Stimulated activated naive CD4-positive, alpha-beta T cell (primary cell): ENCODE results near the gene HINT1.
"Not testable (repeated sequence)": the region's sequence is repeated elsewhere in the genome, so short reads cannot be mapped to it uniquely, and the experiment has no call there.

Experiments
- DNase-seq, 6 experiments: peaks; one replicate each; lab custom pipeline; 2025; lab: John Stamatoyannopoulos, UW

Gene HINT1

GRCh38 chr5:131170540-131171275 is 5.7 kb upstream of the HINT1 start, which contains the start of gene LYRM7:
LYRM7 (plus strand) TSS chr5:131170944; CDS start chr5:131171021, 77 bp downstream.
- peak; percentile 85 to 97 (median 96) for DNase-seq

DNA sequence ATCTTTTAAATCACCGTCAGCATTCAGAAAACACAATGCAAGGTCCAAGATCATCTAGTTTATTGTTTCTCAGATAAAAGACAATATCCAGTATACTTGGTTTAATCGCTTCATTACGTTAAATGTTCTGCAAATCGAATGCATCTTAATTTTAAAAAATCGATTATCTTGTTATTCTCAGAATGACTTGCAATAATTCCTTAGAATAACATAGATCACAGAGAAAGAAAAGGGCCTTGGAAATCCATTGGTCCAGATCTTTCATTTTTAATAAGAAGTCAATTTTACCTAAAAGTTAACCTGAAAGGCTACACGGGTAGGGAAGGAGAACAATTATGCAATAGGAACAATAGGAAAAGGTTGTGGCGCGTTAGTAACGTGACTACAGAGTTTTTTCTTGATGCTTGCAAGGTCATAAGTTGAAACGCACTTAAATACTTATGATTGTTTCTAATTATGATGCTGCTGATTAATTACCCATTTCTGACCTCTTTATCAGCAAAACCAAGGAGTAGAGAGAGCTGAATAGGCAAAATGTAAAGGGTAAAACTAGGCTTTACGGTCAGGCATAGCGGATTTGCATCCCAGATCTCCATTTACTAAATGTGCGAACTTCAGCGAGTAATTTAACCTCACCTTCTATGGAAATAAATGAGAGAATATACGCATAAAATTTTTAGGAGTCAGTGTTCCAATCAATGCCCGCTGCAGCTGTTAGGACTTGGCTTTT is 4.9 kb upstream of the HINT1 start:
- no peak for DNase-seq

DNA sequence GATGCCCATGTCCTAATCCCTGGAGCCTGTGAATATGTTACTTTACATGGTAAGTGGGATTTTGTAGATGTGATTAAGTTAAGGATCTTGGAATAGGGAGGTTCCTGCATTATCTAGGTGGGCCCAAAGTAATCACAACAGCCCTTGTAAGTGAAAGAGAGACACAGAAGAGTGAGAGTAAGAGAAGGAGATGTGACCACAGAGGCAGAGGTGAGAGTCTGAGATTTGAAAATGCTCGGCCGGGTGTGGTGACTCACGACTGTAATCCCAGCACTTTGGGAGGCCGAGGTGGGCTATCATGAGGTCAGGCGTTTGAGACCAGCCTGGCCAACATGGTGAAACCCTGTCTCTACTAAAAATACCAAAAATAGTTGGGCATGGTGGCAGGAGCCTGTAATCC is 2.6 kb upstream of the HINT1 start:
- DNase-seq: no peak

- DNase-seq: peak; percentile 50 to 87 (median 66)
Measured at GRCh38 chr5:131164191-131165118, 601 bp downstream of the HINT1 start.

GRCh38 chr5:131163276-131164119 is 1.6 kb downstream of the HINT1 start:
- no peak for DNase-seq

DNA sequence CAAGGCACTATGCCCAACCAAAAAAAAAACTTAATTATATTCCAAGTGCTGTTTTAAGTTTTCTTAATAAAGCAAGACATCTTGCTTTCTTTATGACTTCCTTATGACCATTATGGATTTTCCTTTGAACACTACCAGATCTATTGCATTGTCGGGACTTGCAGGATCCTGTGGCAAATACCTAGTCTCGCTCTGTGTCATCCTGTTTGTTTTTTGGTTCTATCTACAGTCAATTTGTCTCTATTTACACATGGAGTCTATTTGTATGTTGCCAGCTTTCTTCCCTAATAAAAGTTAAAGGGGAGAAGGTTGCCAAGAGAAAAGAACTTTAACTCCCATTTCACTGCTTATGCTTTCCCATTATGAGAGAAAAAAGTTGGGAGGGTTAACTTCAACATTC is 4.9 kb downstream of the HINT1 start:
- no peak for DNase-seq

DNA sequence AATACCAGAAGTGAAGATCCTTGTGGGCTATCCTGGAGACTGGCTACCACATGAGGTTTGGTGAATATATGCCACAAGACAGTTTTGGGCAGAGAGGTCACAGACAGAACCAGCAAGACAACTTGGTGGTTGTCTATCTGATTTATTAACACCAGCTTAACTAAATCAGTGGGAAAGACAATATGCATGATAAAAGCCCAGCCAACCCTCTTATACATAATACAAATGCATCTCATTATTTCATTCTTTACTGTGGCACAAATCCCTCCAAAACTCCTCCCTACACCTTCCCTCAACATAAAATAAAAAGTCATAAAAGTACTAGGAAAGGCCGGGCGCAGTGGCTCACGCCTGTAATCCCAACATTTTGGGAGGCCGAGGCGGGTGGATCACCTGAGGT is 8.1 kb downstream of the HINT1 start:
- no peak for DNase-seq

- no peak for DNase-seq
Measured at GRCh38 chr5:131156385-131156784, 8.7 kb downstream of the HINT1 start.

DNA sequence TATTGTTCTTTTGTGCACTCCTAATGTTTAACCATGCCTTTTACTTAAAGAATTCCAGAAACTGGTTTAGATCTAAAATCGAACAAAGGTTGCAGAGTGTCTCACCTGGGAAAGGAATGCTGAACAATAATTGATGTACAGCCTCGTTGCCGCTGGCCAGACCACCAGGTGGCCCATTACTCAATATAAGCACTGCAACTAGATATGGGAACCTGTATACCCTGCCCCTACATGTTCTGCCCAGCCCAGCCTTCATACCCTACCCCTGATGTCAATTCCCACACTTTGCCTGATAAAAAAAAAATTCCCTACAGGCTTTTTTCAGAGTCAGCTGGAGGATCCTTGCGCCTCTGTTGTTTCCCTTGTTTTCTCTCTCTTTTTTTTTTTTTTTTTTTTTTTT is 13.8 kb downstream of the HINT1 start:
- DNase-seq: no peak

GRCh38 chr5:131150408-131150807 is 14.6 kb downstream of the HINT1 start:
- DNase-seq: no peak

GRCh38 chr5:131148835-131149234 is 16.2 kb downstream of the HINT1 start:
- no peak for DNase-seq

- no peak for DNase-seq
Measured at GRCh38 chr5:131147258-131147657, 17.8 kb downstream of the HINT1 start.

GRCh38 chr5:131142970-131143617 is 22.0 kb downstream of the HINT1 start:
- DNase-seq: no peak

- DNase-seq: no peak
Measured at GRCh38 chr5:131139321-131139720, 25.7 kb downstream of the HINT1 start.

DNA sequence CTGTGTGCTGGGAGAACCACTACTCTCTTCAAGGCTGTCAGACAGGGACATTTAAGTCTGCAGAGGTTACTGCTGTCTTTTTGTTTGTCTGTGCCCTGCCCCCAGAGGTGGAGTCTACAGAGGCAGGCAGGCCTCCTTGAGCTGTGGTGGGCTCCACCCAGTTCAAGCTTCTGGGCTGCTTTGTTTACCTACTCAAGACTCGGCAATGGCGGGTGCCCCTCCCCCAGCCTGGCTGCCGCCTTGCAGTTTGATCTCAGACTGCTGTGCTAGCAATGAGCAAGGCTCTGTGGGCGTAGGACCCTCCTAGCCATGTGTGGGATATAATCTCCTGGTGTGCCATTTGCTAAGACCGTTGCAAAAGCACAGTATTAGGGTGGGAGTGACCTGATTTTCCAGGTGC is 26.6 kb downstream of the HINT1 start:
- DNase-seq: peak in 4 of 6 experiments; percentile 2 to 52 (median 12)

DNA sequence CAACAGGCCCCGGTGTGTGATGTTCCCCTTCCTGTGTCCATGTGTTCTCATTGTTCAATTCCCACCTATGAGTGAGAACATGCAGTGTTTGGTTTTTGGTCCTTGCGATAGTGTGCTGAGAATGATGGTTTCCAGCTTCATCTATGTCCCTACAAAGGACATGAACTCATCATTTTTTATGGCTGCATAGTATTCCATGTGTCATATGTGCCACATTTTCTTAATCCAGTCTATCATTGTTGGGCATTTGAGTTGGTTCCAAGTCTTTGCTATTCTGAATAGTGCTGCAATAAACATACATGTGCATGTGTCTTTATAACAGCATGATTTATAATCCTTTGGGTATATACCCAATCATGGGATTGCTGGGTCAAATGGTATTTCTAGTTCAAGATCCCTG is 32.0 kb downstream of the HINT1 start:
- DNase-seq: not testable (repeated sequence)

DNA sequence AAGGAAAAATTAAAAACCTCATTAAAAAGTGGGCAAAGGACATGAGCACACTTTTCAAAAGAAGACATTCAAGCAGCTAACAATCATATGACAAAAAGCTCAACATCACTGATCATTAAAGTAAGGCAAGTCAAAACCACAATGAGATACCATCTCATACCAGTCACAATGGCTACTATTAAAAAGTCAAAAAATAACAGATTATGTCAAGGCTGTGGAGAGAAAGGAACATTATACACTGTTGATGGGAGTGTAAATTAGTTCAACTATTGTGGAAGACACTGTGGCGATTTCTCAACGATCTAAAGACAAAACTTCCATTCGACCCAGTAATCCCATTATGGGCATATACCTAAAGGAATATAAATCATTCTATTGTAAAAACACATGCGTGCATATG is 35.8 kb downstream of the HINT1 start:
- DNase-seq: no peak

- DNase-seq: not testable (repeated sequence)
Measured at GRCh38 chr5:131127244-131127643, 37.8 kb downstream of the HINT1 start.

GRCh38 chr5:131114754-131115153 is 50.3 kb downstream of the HINT1 start:
- DNase-seq: no peak

DNA sequence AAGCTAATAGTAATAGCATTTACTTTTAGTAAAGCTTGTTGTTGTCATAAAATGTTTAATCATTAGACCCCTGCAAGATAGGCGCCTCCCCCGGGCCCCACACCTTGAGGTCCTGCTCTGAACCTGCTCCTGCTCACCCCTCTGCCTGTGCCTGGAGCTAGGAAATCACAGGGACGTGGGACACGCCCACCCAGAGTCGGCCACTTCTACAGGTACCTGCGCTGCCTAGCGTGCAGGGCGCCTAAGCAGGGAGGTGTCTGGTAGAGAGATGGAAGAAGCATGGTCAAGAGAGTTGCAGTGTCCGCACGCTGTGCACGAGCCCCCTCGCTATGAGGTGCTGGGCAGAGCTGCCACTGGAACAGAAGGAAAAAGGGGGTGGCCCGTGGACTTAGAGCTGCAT is 52.6 kb downstream of the HINT1 start:
- DNase-seq: no peak

- DNase-seq: no peak
Measured at GRCh38 chr5:131110256-131110594, 54.8 kb downstream of the HINT1 start.
